Measurements from ENCODE around the gene LTBP2. TPM values are rescaled to one million over a fixed set of nuclear protein-coding genes. Genes with fewer than 3 reads are reported as not detected.

LTBP2 gene
- total and polyA plus RNA-seq, 2 of the 8 experiments (the other 6 are each of a cell fraction or from before 2014, with no cell fraction given): 0.48 to 0.89 TPM

- TF ChIP-seq ATF3 (IDR thresholded peaks at IDR 0.05; ENCODE audit: insufficient read depth, low read depth, low read length): no peak
- TF ChIP-seq CREB1 (IDR thresholded peaks at IDR 0.05): no peak
- TF ChIP-seq SIRT6 (IDR thresholded peaks at IDR 0.05; ENCODE audit: low read length): no peak
- no peak for TF ChIP-seq PHF8 (conservative IDR thresholded peaks at IDR 0.05; ENCODE audit: low read depth, low read length)
- no peak for TF ChIP-seq SP2 (IDR thresholded peaks at IDR 0.05; ENCODE audit: low read length)
- TF ChIP-seq TBP (IDR thresholded peaks at IDR 0.05; ENCODE audit: low read depth, low read length): no peak
- TF ChIP-seq POU5F1 (IDR thresholded peaks at IDR 0.05; ENCODE audit: low read depth, low read length): no peak
- no peak for TF ChIP-seq SRF (IDR thresholded peaks at IDR 0.05; ENCODE audit: low read depth, low read length)
- no peak for TF ChIP-seq SIN3A (conservative IDR thresholded peaks at IDR 0.05 in 1 of 2, IDR thresholded peaks at IDR 0.05 in 1 of 2; ENCODE audit: low read depth in 1 of 2, low read length in 2 of 2)
- no peak for TF ChIP-seq BACH1 (IDR thresholded peaks at IDR 0.05; ENCODE audit: low read length)
- TF ChIP-seq EGR1 (IDR thresholded peaks at IDR 0.05; ENCODE audit: borderline replicate concordance, low read depth, low read length): no peak
- no peak overlapping the region for H3K4me2 ChIP-seq (ENCODE audit: insufficient read depth in 1 of 2, low read depth in 2 of 2, low read length in 2 of 2)
- H3K23ac ChIP-seq (ENCODE audit: insufficient read length): no peak overlapping the region
- no peak overlapping the region for H2BK15ac ChIP-seq (ENCODE audit: low read length)
- H3K36me3 ChIP-seq (ENCODE audit: control insufficient read depth in 2 of 4, insufficient read depth in 4 of 4, low read length in 3 of 4): no peaks in the 10 kb centered on the region
- no peaks in the 10 kb centered on the region for H3K27me3 ChIP-seq (replicated peaks in 1 of 4; ENCODE audit: control insufficient read depth in 3 of 4, extremely low read depth in 1 of 4, insufficient read depth in 3 of 4, low read length in 3 of 4)
- no peak overlapping the region for H3K18ac ChIP-seq (ENCODE audit: extremely low read depth, low read length)
- no peaks in the 10 kb centered on the region for H4K20me1 ChIP-seq (replicated peaks in 1 of 2; ENCODE audit: control insufficient read depth in 1 of 2, insufficient read depth in 2 of 2, low read length in 2 of 2)
- H3K79me1 ChIP-seq (ENCODE audit: low read depth, low read length): no peaks in the 10 kb centered on the region
- WGBS, 2 experiments (ENCODE audit: extremely low coverage in 1 of 2, insufficient coverage in 1 of 2, insufficient read length in 1 of 2, insufficient replicate concordance in 2 of 2, low coverage in 1 of 2, low lambda C conversion rate in 2 of 2, missing lambda C conversion rate in 1 of 2): 80% methylated on average over 2 of the region's 2 CpGs; no CpG with 5 or more reads in 1 of the 2 experiments
- no peak overlapping the region for H3K4me3 ChIP-seq (ENCODE audit: extremely low read depth in 1 of 4, insufficient read depth in 2 of 4, low read depth in 3 of 4, low read length in 4 of 4)
- CTCF ChIA-PET (ENCODE audit: partially characterized antibody): interaction anchor here (1.0 to 4.9 kb wide), 9 partner anchors 12 to 49 kb away, joined by 3 to 39 read pairs (median 18); partner anchors contain the start of gene LTBP2
- no peak overlapping the region for H3K4ac ChIP-seq (replicated peaks; ENCODE audit: insufficient read length, low read depth, low read length)
- no peak overlapping the region for H3K56ac ChIP-seq (replicated peaks; ENCODE audit: insufficient read length, low read depth, low read length)
- peaks cover 0 to 6% (median 0%) of the 10 kb centered on the region in 4 experiments; a peak in 3 of 7 replicates for H3K4me1 ChIP-seq (replicated peaks in 1 of 4; ENCODE audit: control insufficient read depth in 3 of 4, insufficient read depth in 4 of 4, low read length in 3 of 4)
- H3K14ac ChIP-seq (ENCODE audit: insufficient read length): no peak overlapping the region
- no peak overlapping the region for H2BK120ac ChIP-seq (replicated peaks; ENCODE audit: low read depth, low read length)
- FAIRE-seq (no peak), DNase-seq (ENCODE audit: low read depth in 1 of 2, low spot score in 2 of 2) (no peak)
- H4K8ac ChIP-seq (ENCODE audit: extremely low read depth, insufficient read depth, low read length): no peak overlapping the region; the same call in 1 of the 2 replicates
- no peak overlapping the region for H2AFZ ChIP-seq (ENCODE audit: low read length)
- POLR2A ChIA-PET (ENCODE audit: partially characterized antibody): interaction anchor here (1.1 to 1.2 kb wide), 2 partner anchors 12 to 22 kb away, joined by 3 to 5 read pairs; no protein-coding TSS in a partner anchor
- H2BK12ac ChIP-seq (ENCODE audit: low read depth, low read length): no peak overlapping the region
- no peak overlapping the region for H3K9ac ChIP-seq (replicated peaks in 1 of 4; ENCODE audit: extremely low read depth in 1 of 4, low read depth in 3 of 4, low read length in 3 of 4)
- no peaks in the 10 kb centered on the region for H3K9me3 ChIP-seq (ENCODE audit: insufficient read depth in 2 of 2, low read depth in 1 of 2, low read length in 1 of 2)
- H4K91ac ChIP-seq (replicated peaks; ENCODE audit: insufficient read length, low read length): no peak overlapping the region
- no peak overlapping the region for H3K27ac ChIP-seq (ENCODE audit: low read depth, low read length)
- H4K5ac ChIP-seq (ENCODE audit: insufficient read length, low read depth, low read length): no peak overlapping the region
- no peaks in the 10 kb centered on the region for H3K79me2 ChIP-seq (ENCODE audit: control insufficient read depth in 1 of 2, insufficient read depth in 2 of 2, low read length in 2 of 2)
- no peak overlapping the region for H2AK5ac ChIP-seq (ENCODE audit: low read depth, low read length)
- no peak overlapping the region for H2BK20ac ChIP-seq (ENCODE audit: low read length)
- H2BK5ac ChIP-seq (ENCODE audit: low read depth, low read length): no peak overlapping the region
- no peaks in the 10 kb centered on the region for H3K23me2 ChIP-seq (ENCODE audit: low read depth, low read length)
Measured at GRCh38 chr14:74575507-74575906, 36.5 kb downstream of the LTBP2 start.

Measured in H1 (cell line).